GM10248 (cell line): ENCODE data around the gene NADK2.

Source experiments
- CTCF ChIA-PET: fragments of 300-600 bp; sonication (Branson Sonifier 250); formaldehyde crosslinking; extraction: SDS; loops from one replicate; lab custom pipeline; 2021; ENCODE audit warnings: antibody characterized with exemption; lab: Yijun Ruan, JAX
- POLR2A ChIA-PET: fragments of 350-650 bp; sonication (Branson Sonifier 250); formaldehyde crosslinking; extraction: SDS; loops from one replicate; lab custom pipeline; 2020; ENCODE audit warnings: antibody characterized with exemption; lab: Yijun Ruan, JAX
- DNase-seq: peaks from one replicate; pipeline ENCODE4 v3.0.0; 2012; ENCODE audit errors: extremely low spot score
- TF ChIP-seq, protein P1 (sequence below): IDR thresholded peaks from 2 replicates; pipeline ENCODE4 v1.5.1; 2012; ENCODE audit warnings: mild to moderate bottlenecking, low read depth; ENCODE audit errors: extremely low read depth, missing control alignments, control extremely low read depth

Gene NADK2

DNA sequence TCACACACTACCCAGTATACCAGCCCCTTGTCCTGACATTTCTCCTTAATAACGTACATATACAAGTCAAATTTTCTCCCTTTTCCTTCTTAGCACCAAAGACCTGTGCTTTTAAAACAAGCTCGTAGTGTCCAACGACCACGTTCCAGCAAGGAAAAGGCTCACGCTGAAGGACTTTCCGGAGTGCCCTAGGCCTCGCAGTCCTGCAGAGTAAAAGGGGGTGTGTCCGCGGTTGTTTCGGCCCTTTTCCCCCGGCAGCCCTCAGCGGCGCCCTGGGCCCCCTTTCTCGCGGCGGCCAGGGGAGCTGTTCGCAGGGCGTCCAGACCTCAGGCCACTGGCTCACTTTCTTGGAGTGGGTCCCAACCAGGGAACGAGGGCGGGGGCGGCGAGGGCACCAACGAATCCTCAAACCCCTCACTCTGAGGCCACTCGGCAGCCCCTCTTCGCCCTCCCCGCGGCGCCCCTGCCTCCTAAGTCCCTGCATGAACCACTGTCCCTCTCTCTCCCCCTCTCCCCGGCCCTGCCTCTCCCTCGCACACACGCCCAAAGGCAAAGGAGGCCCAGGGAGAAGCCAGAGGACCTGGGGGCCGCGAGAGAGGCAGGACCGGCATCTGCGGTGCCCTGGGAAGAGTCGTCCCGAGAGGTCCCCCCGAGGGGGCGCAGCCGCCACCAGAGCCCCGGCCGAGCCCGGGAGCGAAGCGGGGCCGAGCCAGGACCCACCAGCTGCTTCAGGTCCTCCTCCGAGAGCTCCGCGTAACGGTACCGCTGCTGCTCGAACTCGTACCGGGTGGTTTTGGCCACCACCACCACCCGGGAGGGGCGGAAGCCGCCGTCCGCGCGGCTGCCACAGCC is 720 bp downstream of the NADK2 start:
- TF ChIP-seq, protein P1, sequence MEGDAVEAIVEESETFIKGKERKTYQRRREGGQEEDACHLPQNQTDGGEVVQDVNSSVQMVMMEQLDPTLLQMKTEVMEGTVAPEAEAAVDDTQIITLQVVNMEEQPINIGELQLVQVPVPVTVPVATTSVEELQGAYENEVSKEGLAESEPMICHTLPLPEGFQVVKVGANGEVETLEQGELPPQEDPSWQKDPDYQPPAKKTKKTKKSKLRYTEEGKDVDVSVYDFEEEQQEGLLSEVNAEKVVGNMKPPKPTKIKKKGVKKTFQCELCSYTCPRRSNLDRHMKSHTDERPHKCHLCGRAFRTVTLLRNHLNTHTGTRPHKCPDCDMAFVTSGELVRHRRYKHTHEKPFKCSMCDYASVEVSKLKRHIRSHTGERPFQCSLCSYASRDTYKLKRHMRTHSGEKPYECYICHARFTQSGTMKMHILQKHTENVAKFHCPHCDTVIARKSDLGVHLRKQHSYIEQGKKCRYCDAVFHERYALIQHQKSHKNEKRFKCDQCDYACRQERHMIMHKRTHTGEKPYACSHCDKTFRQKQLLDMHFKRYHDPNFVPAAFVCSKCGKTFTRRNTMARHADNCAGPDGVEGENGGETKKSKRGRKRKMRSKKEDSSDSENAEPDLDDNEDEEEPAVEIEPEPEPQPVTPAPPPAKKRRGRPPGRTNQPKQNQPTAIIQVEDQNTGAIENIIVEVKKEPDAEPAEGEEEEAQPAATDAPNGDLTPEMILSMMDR, result no peak
- CTCF ChIA-PET, result interaction anchor here (0.7 to 6.5 kb wide), 35 partner anchors 10 to 455 kb away, joined by 3 to 39 read pairs (median 4); no protein-coding TSS in a partner anchor
- peak; percentile 61 for DNase-seq
- POLR2A ChIA-PET, result interaction anchor here (1.3 kb wide), 1 partner anchor 89 kb away, joined by 3 read pairs; the partner anchor contains the start of genes LMBRD2 and SKP2

GRCh38 chr5:36239370-36240293 is 2.1 kb downstream of the NADK2 start:
- POLR2A ChIA-PET, result no interaction called here
- TF ChIP-seq, protein P1, result no peak
- DNase-seq, result no peak
- CTCF ChIA-PET, result interaction anchor here (1.0 to 6.5 kb wide), 4 partner anchors 9 to 62 kb away, joined by 3 to 39 read pairs (median 4); no protein-coding TSS in a partner anchor

DNA sequence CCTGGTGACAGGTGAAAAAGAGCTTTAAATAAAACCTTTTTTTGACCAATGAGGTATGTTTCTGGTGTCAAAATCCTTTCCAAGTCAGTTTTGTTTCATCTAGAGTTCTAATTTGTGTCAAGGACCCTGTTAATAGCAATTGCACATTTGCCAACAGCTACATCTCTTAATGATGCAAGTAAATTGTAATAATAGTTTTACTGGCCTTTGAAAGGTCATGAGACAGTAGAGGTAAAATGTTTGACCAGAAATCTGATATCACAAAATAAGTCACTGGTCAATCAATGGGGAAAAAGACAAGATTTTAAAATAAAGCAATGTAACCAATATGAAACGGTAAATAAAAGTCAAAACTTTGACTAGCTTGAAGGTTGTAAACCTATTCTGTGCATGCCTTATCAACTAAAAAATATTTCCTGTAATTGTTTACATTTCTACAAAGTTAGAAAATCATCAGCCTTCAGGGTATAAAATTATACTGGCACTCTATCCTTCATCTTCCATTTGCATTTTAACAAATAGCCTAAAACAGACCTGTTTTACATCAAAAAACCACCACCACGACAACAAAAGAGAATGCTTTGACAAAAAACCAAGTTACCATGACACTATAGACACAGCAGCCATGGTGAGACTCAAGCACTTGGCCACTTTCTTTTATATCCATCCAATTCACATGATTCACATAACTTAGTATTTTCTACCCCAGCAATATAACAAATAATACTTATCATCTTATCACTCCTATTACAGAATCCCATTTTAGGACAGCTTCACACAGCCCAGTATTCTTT is 3.0 kb downstream of the NADK2 start:
- CTCF ChIA-PET, result interaction anchor here (1.0 to 6.5 kb wide), 5 partner anchors 8 to 452 kb away, joined by 3 to 39 read pairs (median 3); no protein-coding TSS in a partner anchor
- POLR2A ChIA-PET, result no interaction called here
- DNase-seq, result no peak
- TF ChIP-seq, protein P1, result no peak

GRCh38 chr5:36237751-36238150 is 4.0 kb downstream of the NADK2 start:
- TF ChIP-seq, protein P1, result no peak
- ChIA-PET CTCF (interaction anchor here (1.0 to 6.5 kb wide), 3 partner anchors 20 to 453 kb away, joined by 3 to 39 read pairs (median 3); no protein-coding TSS in a partner anchor), POLR2A (no interaction called here)
- no peak for DNase-seq

- POLR2A ChIA-PET, result no interaction called here
- no peak for DNase-seq
- TF ChIP-seq, protein P1, result no peak
- CTCF ChIA-PET, result interaction anchor here (1.0 to 1.3 kb wide), 3 partner anchors 29 to 158 kb away, joined by 3 to 4 read pairs (median 3); no protein-coding TSS in a partner anchor
These were observed 4.9 kb downstream of the NADK2 start for GRCh38 chr5:36236801-36237200.
